Adrenal gland (tissue), 12 donors: ENCODE results near the gene VWA5B1. TPM values are rescaled to one million over a fixed set of nuclear protein-coding genes. Genes with fewer than 3 reads are reported as not detected.
"Not testable (repeated sequence)": the region's sequence is repeated elsewhere in the genome, so short reads cannot be mapped to it uniquely, and the experiment has no call there.

Source experiments
- DNase-seq, 7 donors: peaks; one replicate each; pipeline ENCODE4 v3.0.0-alpha.2; 2019 to 2020
- H3K27ac ChIP-seq, 5 donors: fragments of 200-600 bp; sonication (generic) in 4 of 5; 1 replicate in 3 of 5; 2 replicates in 2 of 5; pipeline versions ENCODE4 v1.5.1 to v1.8.0; 2016 to 2020; ENCODE audit warnings: mild to moderate bottlenecking in 1 of 5
- H3K27me3 ChIP-seq: fragments of 200-600 bp; 2 replicates; pipeline ENCODE4 v1.8.0; 2021
- H3K36me3 ChIP-seq, 2 donors: fragments of 200-600 bp; replicated peaks in 1 of 2; 1 replicate in 1 of 2; 2 replicates in 1 of 2; pipeline versions ENCODE4 v1.5.1 to v1.8.0; 2018 to 2022
- H3K4me1 ChIP-seq, 2 donors: fragments of 200-600 bp; replicated peaks in 1 of 2; 1 replicate in 1 of 2; 2 replicates in 1 of 2; pipeline versions ENCODE4 v1.5.1 to v1.8.0; 2018 to 2021
- H3K4me3 ChIP-seq, 4 donors: fragments of 200-600 bp; sonication (generic) in 3 of 4; one replicate each; pipeline ENCODE4 v1.5.1; 2016 to 2018
- H3K9me3 ChIP-seq, 3 donors: fragments of 200-600 bp; sonication (generic) in 1 of 3; replicated peaks in 1 of 3; 1 replicate in 2 of 3; 2 replicates in 1 of 3; pipeline versions ENCODE4 v1.5.1 to v1.8.0; 2016 to 2021
- CTCF ChIP-seq, 6 experiments: fragments of 450-650 bp in 4 of 6; fragments of 200-600 bp in 2 of 6; sonication (generic) in 1 of 6; IDR thresholded peaks; 1 replicate in 5 of 6; 2 replicates in 1 of 6; pipeline versions ENCODE4 v1.5.1 to v1.8.0; 2016 to 2021; ENCODE audit warnings: antibody characterized with exemption in 6 of 6, mild to moderate bottlenecking in 2 of 6, moderate library complexity in 1 of 6
- POLR2A ChIP-seq, 2 donors: fragments of 450-650 bp; IDR thresholded peaks; one replicate each; pipeline ENCODE4 v1.6.1; 2017; ENCODE audit warnings: antibody characterized with exemption in 2 of 2, mild to moderate bottlenecking in 2 of 2, moderate library complexity in 1 of 2
- WGBS, 4 donors: extraction: QIAGEN DNeasy Blood & Tissue Kit in 2 of 4; methylation state at CpG; one replicate each; pipeline versions ENCODE4 v1.1.5 to v1.1.7; 2013 to 2017; 5-methylcytosine and 5-hydroxymethylcytosine counted together
- intact Hi-C, 2 donors: fragments of 100-400 bp; cut with DNase I; formaldehyde crosslinking; loops; one replicate each; pipeline versions ENCODE4 v1.14.1 to v1.15.0; 2022 to 2023
- polyA plus RNA-seq, 3 donors: library from polyadenylated mRNA; stranded (reverse); fragments of 200-250 nt in 2 of 3; fragments of 350-450 nt in 1 of 3; fragmentation: Illumina TruSeq in 1 of 3; extraction: RNeasy Lipid Tissue Mini Kit (QIAGEN cat#74804) in 1 of 3; gene quantifications; one replicate each; pipeline ENCODE4 v1.2.3, GENCODE V29; 2013 to 2014
- total RNA-seq, 9 donors: library from RNA; depleted of rRNA in 4 of 9; stranded (reverse); fragments of >200 nt in 4 of 9; fragments of 120-200 nt in 1 of 9; fragmentation: NEBNext Ultra II Directional in 1 of 9; extraction: Animal tissue kit (Norgen Biotek cat#: 25700) in 1 of 9; gene quantifications; one replicate each; pipeline versions ENCODE4 v1.1.0 to v1.2.4, GENCODE V29; 2013 to 2023
- donor health status: healthy with polysubstance abuse.
- donor health status: Bipolar disorder and iron deficiency.
- donor health status: DM: yes; HTN: yes; CAD: no.
- donor health status: DM: no; HTN: no; CAD: no.
- donor health status: DM: no; HTN: no; CAD: no.
- donor health status: DM: yes; HTN: yes; CAD: no.

VWA5B1 gene
- total and polyA plus RNA-seq, 12 donors, result 0.07 to 2.5 (median 0.26) TPM; not detected in 5

GRCh38 chr1:20266642-20267041 lies 24.0 kb upstream of the VWA5B1 start:
- H3K4me3 ChIP-seq, result no peak overlapping the region
- WGBS, 4 donors, result 81 to 89% (median 84%) methylated on average over 6 of the region's 6 CpGs
- H3K4me1 ChIP-seq, result no peaks in the 10 kb centered on the region
- no peaks in the 10 kb centered on the region for H3K9me3 ChIP-seq
- DNase-seq, result no peak
- intact Hi-C loops, result no loop called here
- H3K27me3 ChIP-seq, result no peaks in the 10 kb centered on the region
- TF ChIP-seq CTCF (IDR thresholded peaks at IDR 0.05) (no peak), POLR2A (IDR thresholded peaks at IDR 0.05) (no peak)
- H3K27ac ChIP-seq, result no peak overlapping the region
- H3K36me3 ChIP-seq, result no peaks in the 10 kb centered on the region

- DNase-seq, result peak in 1 of 7 donors; percentile 80
- Histone ChIP-seq H3K4me1 (no peaks in the 10 kb centered on the region), H3K36me3 (no peaks in the 10 kb centered on the region), H3K27me3 (no peaks in the 10 kb centered on the region), H3K9me3 (no peaks in the 10 kb centered on the region), H3K4me3 (no peak overlapping the region), H3K27ac (peak overlapping the region in 1 of 5 donors; percentile 31)
- 54 to 65% (median 56%) methylated on average over 11 of the region's 11 CpGs for WGBS, 4 donors
- no peak for TF ChIP-seq CTCF (IDR thresholded peaks at IDR 0.05)
- TF ChIP-seq POLR2A (IDR thresholded peaks at IDR 0.05), result no peak
- intact Hi-C loops, result no loop called here
Measured at GRCh38 chr1:20271498-20272400, 18.9 kb upstream of the VWA5B1 start.

GRCh38 chr1:20273716-20274115 lies 17.0 kb upstream of the VWA5B1 start:
- H3K27me3 ChIP-seq, H3K4me3 ChIP-seq, DNase-seq, intact Hi-C loops, H3K36me3 ChIP-seq, H3K9me3 ChIP-seq, H3K4me1 ChIP-seq, H3K27ac ChIP-seq: not testable (repeated sequence)

- Histone ChIP-seq H3K36me3 (no peaks in the 10 kb centered on the region), H3K4me1 (no peaks in the 10 kb centered on the region), H3K4me3 (no peak overlapping the region), H3K9me3 (no peaks in the 10 kb centered on the region), H3K27ac (no peak overlapping the region), H3K27me3 (no peaks in the 10 kb centered on the region)
- WGBS, 4 donors, result 47 to 64% (median 55%) methylated on average over 6 to 7 of the region's 7 CpGs
- intact Hi-C loops, result no loop called here
- no peak for TF ChIP-seq POLR2A (IDR thresholded peaks at IDR 0.05)
- DNase-seq, result no peak
Measured at GRCh38 chr1:20275319-20275925, 15.3 kb upstream of the VWA5B1 start.

GRCh38 chr1:20276485-20277159 lies 14.1 kb upstream of the VWA5B1 start:
- intact Hi-C loops, result no loop called here
- Histone ChIP-seq H3K4me1 (no peaks in the 10 kb centered on the region), H3K27me3 (no peaks in the 10 kb centered on the region), H3K27ac (no peak overlapping the region), H3K36me3 (no peaks in the 10 kb centered on the region), H3K9me3 (no peaks in the 10 kb centered on the region), H3K4me3 (no peak overlapping the region)
- no peak for DNase-seq
- 45 to 75% (median 72%) methylated on average over 4 to 12 of the region's 12 CpGs for WGBS, 4 donors
- TF ChIP-seq POLR2A (IDR thresholded peaks at IDR 0.05), result no peak
- TF ChIP-seq CTCF (IDR thresholded peaks at IDR 0.05), result no peak
